22Rv1 (cell line): Measurements from ENCODE around the gene JUP.

Experiments
- ZFX ChIP-seq: fragments of 450-650 bp; IDR thresholded peaks from 2 replicates; pipeline ENCODE4 v1.6.1; 2017; ENCODE audit warnings: antibody characterized with exemption, borderline replicate concordance
- TF ChIP-seq, protein P1 (sequence below): fragments of 450-650 bp; IDR thresholded peaks from 2 replicates; pipeline ENCODE4 v1.5.1; 2017; ENCODE audit warnings: mild to moderate bottlenecking

DNA sequence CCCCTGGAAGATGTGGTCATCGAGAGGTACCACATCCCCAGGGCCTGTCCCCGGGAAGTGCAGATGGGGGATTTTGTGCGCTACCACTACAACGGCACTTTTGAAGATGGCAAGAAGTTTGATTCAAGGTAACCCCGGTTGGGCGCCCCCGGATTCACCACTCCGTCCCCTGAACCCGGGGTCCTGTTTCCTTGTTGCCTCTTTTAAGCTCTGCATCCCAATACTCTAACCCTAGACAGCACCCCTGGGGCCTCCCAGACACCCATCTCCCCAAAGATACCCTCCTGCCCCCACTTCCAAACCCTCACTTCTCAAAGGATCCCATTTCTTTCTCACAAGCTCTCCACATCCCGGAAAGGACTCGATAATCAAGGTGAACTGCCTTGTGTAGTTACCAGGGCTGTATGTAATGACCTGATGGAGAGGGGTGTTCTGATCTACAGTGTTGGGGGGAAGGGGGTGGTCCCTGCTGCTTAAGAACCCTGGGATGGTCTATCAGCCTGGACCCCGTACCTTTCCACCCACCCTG is 26.7 kb upstream of the JUP start:
- TF ChIP-seq, protein P1, sequence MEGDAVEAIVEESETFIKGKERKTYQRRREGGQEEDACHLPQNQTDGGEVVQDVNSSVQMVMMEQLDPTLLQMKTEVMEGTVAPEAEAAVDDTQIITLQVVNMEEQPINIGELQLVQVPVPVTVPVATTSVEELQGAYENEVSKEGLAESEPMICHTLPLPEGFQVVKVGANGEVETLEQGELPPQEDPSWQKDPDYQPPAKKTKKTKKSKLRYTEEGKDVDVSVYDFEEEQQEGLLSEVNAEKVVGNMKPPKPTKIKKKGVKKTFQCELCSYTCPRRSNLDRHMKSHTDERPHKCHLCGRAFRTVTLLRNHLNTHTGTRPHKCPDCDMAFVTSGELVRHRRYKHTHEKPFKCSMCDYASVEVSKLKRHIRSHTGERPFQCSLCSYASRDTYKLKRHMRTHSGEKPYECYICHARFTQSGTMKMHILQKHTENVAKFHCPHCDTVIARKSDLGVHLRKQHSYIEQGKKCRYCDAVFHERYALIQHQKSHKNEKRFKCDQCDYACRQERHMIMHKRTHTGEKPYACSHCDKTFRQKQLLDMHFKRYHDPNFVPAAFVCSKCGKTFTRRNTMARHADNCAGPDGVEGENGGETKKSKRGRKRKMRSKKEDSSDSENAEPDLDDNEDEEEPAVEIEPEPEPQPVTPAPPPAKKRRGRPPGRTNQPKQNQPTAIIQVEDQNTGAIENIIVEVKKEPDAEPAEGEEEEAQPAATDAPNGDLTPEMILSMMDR = no peak
- no peak for TF ChIP-seq ZFX
